Endothelial cell of umbilical vein (primary cell): ENCODE measurements around the gene LRSAM1. TPM values are rescaled to one million over a fixed set of nuclear protein-coding genes. Genes with fewer than 3 reads are reported as not detected.

Source experiments
- BruUV-seq: library from RNA; stranded (reverse); fragments of 400-500 nt; replicated peaks from 2 replicates; lab custom pipeline; 2021; lab: Mats Ljungman, UMichigan
- CTCF ChIA-PET: fragments of 300-600, 350-600 bp; sonication (Branson Sonifier 250); formaldehyde crosslinking; loops from one replicate; lab custom pipeline; 2021; ENCODE audit warnings: antibody characterized with exemption, inconsistent platforms; lab: Charles Lee
- POLR2A ChIA-PET: fragments of 300-600, 350-600 bp; sonication (Branson Sonifier 250); formaldehyde crosslinking; loops from one replicate; lab custom pipeline; 2021; ENCODE audit warnings: antibody characterized with exemption, inconsistent platforms; lab: Charles Lee
- DNase-seq: peaks from one replicate; pipeline ENCODE4 v3.0.0-alpha.2; 2011; ENCODE audit warnings: low read depth, low spot score
- FAIRE-seq: peaks from 2 replicates; lab custom pipeline; 2011; peaks lifted over from hg19 to GRCh38; lab: Jason Lieb, UNC
- H2AFZ ChIP-seq: 2 replicates; pipeline ENCODE4 v1.6.0; 2012; ENCODE audit warnings: low read depth, low read length, control low read depth, inconsistent platforms
- H3K27ac ChIP-seq: 2 replicates; pipeline ENCODE4 v1.5.1; 2011; ENCODE audit warnings: low read depth, mild to moderate bottlenecking, control low read depth, low read length, moderate library complexity; ENCODE audit not compliant: insufficient read depth
- H3K27me3 ChIP-seq, 2 experiments: 2 replicates each; pipeline versions ENCODE4 v1.6.0 to v1.6.1; 2011; ENCODE audit warnings: low read length in 2 of 2, mixed read lengths in 1 of 2; ENCODE audit not compliant: control insufficient read depth in 2 of 2, insufficient read depth in 2 of 2
- H3K36me3 ChIP-seq, 2 experiments: 2 replicates in 1 of 2; 3 replicates in 1 of 2; pipeline ENCODE4 v1.5.1; 2011; ENCODE audit warnings: low read length in 2 of 2, mild to moderate bottlenecking in 1 of 2, moderate library complexity in 1 of 2; ENCODE audit not compliant: control insufficient read depth in 2 of 2, insufficient read depth in 2 of 2; ENCODE audit errors: extremely low read depth in 1 of 2
- H3K4me1 ChIP-seq: 3 replicates; pipeline ENCODE4 v1.5.1; 2011; ENCODE audit warnings: mild to moderate bottlenecking, low read length; ENCODE audit not compliant: control insufficient read depth, insufficient read depth; ENCODE audit errors: extremely low read depth
- H3K4me2 ChIP-seq: 2 replicates; pipeline ENCODE4 v1.6.1; 2011; ENCODE audit warnings: low read length, control low read depth, mixed read lengths; ENCODE audit not compliant: insufficient read depth
- H3K4me3 ChIP-seq, 3 experiments: fragments of 200-600 bp in 1 of 3; sonication (generic), shearing (Covaris generic) in 1 of 3; replicated peaks in 1 of 3; 2 replicates each; pipeline ENCODE4 v1.5.1; 2011 to 2016; ENCODE audit warnings: control low read depth in 3 of 3, low read length in 3 of 3, mild to moderate bottlenecking in 2 of 3, inconsistent platforms in 1 of 3, low read depth in 1 of 3, moderate library complexity in 1 of 3; ENCODE audit not compliant: insufficient read depth in 1 of 3
- H3K79me2 ChIP-seq: 2 replicates; pipeline ENCODE4 v1.6.0; 2012; ENCODE audit warnings: low read length, inconsistent platforms; ENCODE audit not compliant: control insufficient read depth, insufficient read depth
- H3K9ac ChIP-seq: replicated peaks from 2 replicates; pipeline ENCODE3; 2011; ENCODE audit warnings: low read length, control low read depth; ENCODE audit not compliant: insufficient read depth; ENCODE audit errors: extremely low read depth
- H3K9me1 ChIP-seq: replicated peaks from 3 replicates; pipeline ENCODE4 v1.6.0; 2011; ENCODE audit warnings: mild to moderate bottlenecking, low read length; ENCODE audit not compliant: control insufficient read depth, insufficient read depth; ENCODE audit errors: extremely low read depth
- H3K9me3 ChIP-seq: replicated peaks from 2 replicates; pipeline ENCODE4 v1.5.1; 2012; ENCODE audit warnings: low read length, inconsistent platforms; ENCODE audit not compliant: control insufficient read depth, insufficient read depth
- H4K20me1 ChIP-seq: replicated peaks from 2 replicates; pipeline ENCODE3; 2011; ENCODE audit warnings: mild to moderate bottlenecking, low read length; ENCODE audit not compliant: control insufficient read depth, insufficient read depth; ENCODE audit errors: extremely low read depth
- EZH2 ChIP-seq: IDR thresholded peaks from 2 replicates; pipeline ENCODE4 v1.6.1; 2012; ENCODE audit warnings: borderline replicate concordance, low read depth, mild to moderate bottlenecking, moderate library complexity, low read length, inconsistent platforms; ENCODE audit not compliant: severe bottlenecking
- FOS ChIP-seq: IDR thresholded peaks from 2 replicates; pipeline ENCODE4 v1.6.1; 2011; ENCODE audit warnings: mild to moderate bottlenecking, low read length, moderate library complexity, borderline replicate concordance; ENCODE audit not compliant: insufficient read depth
- GATA2 ChIP-seq: IDR thresholded peaks from 2 replicates; pipeline ENCODE4 v1.7.0; 2011; ENCODE audit warnings: low read depth, mild to moderate bottlenecking, moderate library complexity, mixed read lengths, low read length; ENCODE audit not compliant: insufficient read length, insufficient read depth
- JUN ChIP-seq: IDR thresholded peaks from 2 replicates; pipeline ENCODE4 v1.6.1; 2011; ENCODE audit warnings: borderline replicate concordance, low read depth; ENCODE audit not compliant: insufficient read length, insufficient read depth
- MYC ChIP-seq: IDR thresholded peaks from one replicate; pipeline ENCODE4 v1.6.1; 2011; ENCODE audit warnings: mild to moderate bottlenecking, low read depth, low read length
- POLR2AphosphoS5 ChIP-seq: IDR thresholded peaks from 2 replicates; pipeline ENCODE4 v1.6.1; 2012; ENCODE audit warnings: low read depth, mild to moderate bottlenecking, control low read depth, low read length, moderate library complexity; ENCODE audit not compliant: insufficient read depth
- dilution Hi-C: fragments of 300-500 bp; cut with MboI; formaldehyde crosslinking; loops from one replicate; pipeline ENCODE4 v1.15.0; 2019; ENCODE audit warnings: low sequenced_read_pairs; ENCODE audit not compliant: extremely low pct_ligation_motif_present
- intact Hi-C: fragments of 100-400 bp; cut with micrococcal nuclease; formaldehyde crosslinking; loops from one replicate; pipeline ENCODE4 v1.10.0; 2022
- polyA plus RNA-seq, 4 experiments: library from polyadenylated mRNA; depleted of rRNA in 3 of 4; stranded (reverse) in 3 of 4; unstranded in 1 of 4; fragments of >200 nt; gene quantifications; 2 replicates each; pipeline versions ENCODE4 v1.2.1 to v1.2.3, GENCODE V29; 2011 to 2012; ENCODE audit warnings: missing spikeins in 1 of 4
- total RNA-seq: library from RNA; stranded (reverse); gene quantifications from 2 replicates; pipeline ENCODE4 v1.2.3, GENCODE V29; 2021
- TF ChIP-seq, protein P1 (sequence below): IDR thresholded peaks from 2 replicates; pipeline ENCODE4 v1.6.1; 2011; ENCODE audit not compliant: insufficient read depth, insufficient read length
- TF ChIP-seq, protein P2 (sequence below), 2 donors: IDR thresholded peaks; 1 replicate in 1 of 2; 2 replicates in 1 of 2; pipeline ENCODE4 v1.5.1; 2011; ENCODE audit warnings: low read length in 2 of 2, mild to moderate bottlenecking in 2 of 2, moderate library complexity in 2 of 2, control low read depth in 1 of 2, inconsistent platforms in 1 of 2, low read depth in 1 of 2; ENCODE audit not compliant: insufficient read depth in 1 of 2; ENCODE audit errors: extremely low read depth in 1 of 2

The LRSAM1 gene
- total and polyA plus RNA-seq, 2 donors (not counting 3 experiments of a cell fraction or from before 2014, with no cell fraction given), result 10.8 to 18.9 TPM

- Histone ChIP-seq H3K4me1 (no peaks in the 10 kb centered on the region), H2AFZ (no peak overlapping the region), H3K9me1 (no peaks in the 10 kb centered on the region), H3K27ac (no peak overlapping the region), H3K27me3 (no peaks in the 10 kb centered on the region), H3K79me2 (peaks cover 16% of the 10 kb centered on the region), H3K4me3 (no peak overlapping the region), H4K20me1 (no peaks in the 10 kb centered on the region), H3K4me2 (no peak overlapping the region), H3K9me3 (no peaks in the 10 kb centered on the region), H3K9ac (no peak overlapping the region), H3K36me3 (peaks cover 16 to 41% of the 10 kb centered on the region in 2 experiments)
- no TSS peak for BruUV-seq
- FAIRE-seq (no peak), DNase-seq (no peak)
- intact Hi-C loops, result no loop called here
- dilution Hi-C loops, result no loop called here
- TF ChIP-seq FOS, result no peak
- TF ChIP-seq, protein P1, sequence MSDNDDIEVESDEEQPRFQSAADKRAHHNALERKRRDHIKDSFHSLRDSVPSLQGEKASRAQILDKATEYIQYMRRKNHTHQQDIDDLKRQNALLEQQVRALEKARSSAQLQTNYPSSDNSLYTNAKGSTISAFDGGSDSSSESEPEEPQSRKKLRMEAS, result no peak
- TF ChIP-seq GATA2, result no peak
- TF ChIP-seq MYC, result no peak
- TF ChIP-seq, protein P2, sequence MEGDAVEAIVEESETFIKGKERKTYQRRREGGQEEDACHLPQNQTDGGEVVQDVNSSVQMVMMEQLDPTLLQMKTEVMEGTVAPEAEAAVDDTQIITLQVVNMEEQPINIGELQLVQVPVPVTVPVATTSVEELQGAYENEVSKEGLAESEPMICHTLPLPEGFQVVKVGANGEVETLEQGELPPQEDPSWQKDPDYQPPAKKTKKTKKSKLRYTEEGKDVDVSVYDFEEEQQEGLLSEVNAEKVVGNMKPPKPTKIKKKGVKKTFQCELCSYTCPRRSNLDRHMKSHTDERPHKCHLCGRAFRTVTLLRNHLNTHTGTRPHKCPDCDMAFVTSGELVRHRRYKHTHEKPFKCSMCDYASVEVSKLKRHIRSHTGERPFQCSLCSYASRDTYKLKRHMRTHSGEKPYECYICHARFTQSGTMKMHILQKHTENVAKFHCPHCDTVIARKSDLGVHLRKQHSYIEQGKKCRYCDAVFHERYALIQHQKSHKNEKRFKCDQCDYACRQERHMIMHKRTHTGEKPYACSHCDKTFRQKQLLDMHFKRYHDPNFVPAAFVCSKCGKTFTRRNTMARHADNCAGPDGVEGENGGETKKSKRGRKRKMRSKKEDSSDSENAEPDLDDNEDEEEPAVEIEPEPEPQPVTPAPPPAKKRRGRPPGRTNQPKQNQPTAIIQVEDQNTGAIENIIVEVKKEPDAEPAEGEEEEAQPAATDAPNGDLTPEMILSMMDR (IDR thresholded peaks at IDR 0.05; ENCODE audit: extremely low read depth in 1 of 2, insufficient read depth in 1 of 2, low read depth in 1 of 2, low read length in 2 of 2), result no peak
- no peak for TF ChIP-seq EZH2
- no peak for TF ChIP-seq POLR2AphosphoS5
- TF ChIP-seq JUN, result no peak
- CTCF ChIA-PET, result interaction anchor here (1.3 to 1.4 kb wide), 3 partner anchors 19 to 75 kb away, joined by 3 read pairs; no protein-coding TSS in a partner anchor
- POLR2A ChIA-PET, result no interaction called here
These were observed 57.6 kb downstream of the LRSAM1 start for GRCh38 chr9:127508901-127509260.
